CD4-positive, alpha-beta T cell treated with Interleukin-6 at 100 ng/mL for 8 hours (primary cell): ENCODE results near the gene DCDC1.
A peak's percentile ranks its signal among the peaks of the same experiment; 100 is the strongest.

Source experiments
- DNase-seq: peaks from one replicate; pipeline ENCODE4 v3.0.0-alpha.2; 2020; ENCODE audit warnings: mixed read lengths, low spot score

Gene DCDC1, protein sequence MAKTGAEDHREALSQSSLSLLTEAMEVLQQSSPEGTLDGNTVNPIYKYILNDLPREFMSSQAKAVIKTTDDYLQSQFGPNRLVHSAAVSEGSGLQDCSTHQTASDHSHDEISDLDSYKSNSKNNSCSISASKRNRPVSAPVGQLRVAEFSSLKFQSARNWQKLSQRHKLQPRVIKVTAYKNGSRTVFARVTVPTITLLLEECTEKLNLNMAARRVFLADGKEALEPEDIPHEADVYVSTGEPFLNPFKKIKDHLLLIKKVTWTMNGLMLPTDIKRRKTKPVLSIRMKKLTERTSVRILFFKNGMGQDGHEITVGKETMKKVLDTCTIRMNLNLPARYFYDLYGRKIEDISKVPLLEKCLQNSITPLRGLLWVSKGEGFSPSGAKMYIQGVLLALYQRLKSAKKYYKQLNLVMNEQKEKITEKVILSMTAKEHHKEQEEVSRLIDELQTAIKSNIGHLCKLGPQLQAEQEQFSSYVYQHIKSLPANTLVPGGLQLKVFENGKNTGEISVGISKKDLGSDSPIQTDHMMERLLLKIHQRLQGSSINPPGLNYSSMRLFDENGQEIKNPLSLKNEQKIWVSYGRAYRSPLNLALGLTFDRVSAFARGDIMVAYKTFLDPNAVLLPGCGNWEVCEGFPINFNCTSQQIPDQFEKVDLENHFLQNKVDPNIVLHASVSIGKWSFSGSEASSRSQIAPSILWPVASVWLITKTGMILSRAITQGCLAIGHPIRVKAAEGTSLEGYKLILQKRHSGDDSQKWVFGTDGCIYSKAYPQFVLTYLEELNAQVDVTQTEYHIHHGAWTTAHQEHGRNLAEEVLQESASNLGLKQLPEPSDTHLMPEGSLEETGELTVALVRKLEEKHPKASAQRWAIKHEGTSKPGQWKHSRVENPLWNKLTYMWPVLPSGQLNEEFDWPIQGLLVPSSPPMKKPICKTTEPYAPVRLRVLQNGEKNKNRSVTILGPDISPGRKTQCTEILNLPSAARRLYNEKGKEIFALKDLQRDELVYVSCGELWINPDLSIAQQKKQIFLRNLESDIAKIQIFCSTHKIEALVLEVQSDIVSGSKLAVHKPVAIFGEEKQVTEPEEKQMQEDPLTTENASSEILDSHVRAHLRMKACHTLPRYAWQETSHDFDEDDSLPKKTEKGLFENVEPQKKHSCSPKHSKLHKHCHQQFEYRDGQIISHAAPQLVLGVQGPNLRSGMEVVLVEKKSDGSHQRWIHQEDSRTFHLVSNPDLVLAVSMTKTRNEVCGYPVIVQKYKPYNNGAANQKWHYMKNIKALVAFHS (N-terminal part only)

DNA sequence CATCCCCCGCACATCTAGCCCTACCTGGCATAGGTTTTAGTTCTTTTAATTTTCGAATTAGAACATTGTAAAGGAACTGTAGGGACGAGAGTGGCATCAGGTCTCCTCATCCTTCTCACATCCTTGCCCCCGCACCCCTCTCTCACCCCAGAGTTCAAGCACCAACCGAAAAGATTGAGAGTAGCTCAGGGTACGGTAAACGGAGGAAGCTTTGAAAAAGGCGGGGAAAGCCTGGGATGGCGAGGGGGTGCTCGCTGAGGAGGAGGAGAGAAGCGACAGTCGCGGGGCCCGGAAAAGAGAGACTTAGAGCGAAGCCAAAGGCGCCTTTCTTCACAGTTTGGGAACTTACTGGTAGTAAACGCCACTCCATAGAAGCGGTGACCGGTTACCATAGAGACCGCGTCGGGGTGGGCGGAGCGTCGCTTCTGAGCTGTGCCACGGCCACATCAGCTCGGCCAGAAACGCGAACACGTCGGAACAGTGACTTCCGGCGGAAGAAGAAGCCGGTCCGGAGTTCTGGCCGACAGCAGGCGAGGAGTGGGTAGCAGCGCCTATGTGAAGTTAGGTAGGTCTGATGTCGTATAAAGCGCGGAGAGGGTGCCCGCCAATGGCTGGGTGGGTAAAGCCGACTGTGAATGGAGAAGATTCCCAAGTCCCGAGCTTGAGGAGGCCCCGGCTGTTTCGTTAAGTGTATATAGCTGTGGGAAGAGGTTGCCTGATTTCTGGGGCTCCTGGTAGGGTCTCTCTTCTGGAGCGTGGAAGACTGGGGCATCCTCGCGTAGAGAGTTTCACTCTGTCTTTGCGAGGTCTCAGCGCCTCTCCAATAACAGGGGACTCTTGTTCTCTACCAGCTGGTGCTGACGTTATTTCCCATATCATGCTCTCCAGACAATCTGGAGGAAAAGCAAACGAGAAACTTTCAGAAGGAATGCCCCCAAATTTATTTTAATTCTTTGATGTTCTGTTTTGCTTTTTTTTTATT is at the start of gene DCDC1, which contains the start of gene DNAJC24:
Gene DCDC1, minus strand, starts transcription at position 392 of the 982 bp plus-strand sequence. CDS start 41,459 bp downstream, outside the sequence.
Gene DNAJC24, plus strand, starts transcription at position 513 of the 982 bp plus-strand sequence. CDS start 889 bp downstream, outside the sequence.
- peak; percentile 91 for DNase-seq

DNA sequence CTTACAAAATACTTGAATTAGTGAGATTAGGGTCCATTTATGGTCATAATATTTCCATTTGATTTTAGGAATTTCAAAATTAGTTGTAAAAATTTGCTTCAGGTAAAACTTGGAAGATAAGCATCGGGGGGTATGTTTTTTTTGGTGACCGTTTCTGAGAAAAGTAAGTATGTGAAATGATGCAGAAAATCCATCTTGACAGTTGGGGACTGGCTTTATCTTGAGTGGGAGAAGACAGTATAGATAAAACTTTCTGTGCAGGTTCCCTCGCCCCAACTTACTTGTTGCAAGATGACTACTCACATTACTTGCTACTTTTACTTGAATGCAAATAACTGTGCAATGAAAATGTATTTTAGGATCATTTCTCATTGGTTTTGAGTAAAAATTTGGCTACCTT is 49.6 kb upstream of the DCDC1 start:
- no peak for DNase-seq

DNA sequence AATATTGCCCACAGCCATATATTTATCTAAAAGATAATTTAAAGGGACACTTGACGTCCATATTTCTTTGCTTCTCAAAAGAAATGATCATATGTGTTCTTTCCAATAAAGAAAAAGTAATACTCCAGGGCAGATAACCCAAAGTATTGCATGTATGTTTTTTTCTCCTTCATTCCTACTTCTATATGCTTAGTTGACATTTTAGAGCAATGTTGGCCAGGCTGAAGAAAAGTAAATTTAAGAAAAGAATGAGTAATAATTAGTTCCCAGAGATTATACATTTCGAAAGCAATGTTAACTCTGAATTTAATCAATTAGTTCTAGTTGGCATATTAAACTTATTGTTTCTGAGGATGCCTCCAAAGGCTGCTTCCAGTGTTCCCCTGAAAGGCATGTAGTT is 48.3 kb upstream of the DCDC1 start:
- DNase-seq: no peak

DNA sequence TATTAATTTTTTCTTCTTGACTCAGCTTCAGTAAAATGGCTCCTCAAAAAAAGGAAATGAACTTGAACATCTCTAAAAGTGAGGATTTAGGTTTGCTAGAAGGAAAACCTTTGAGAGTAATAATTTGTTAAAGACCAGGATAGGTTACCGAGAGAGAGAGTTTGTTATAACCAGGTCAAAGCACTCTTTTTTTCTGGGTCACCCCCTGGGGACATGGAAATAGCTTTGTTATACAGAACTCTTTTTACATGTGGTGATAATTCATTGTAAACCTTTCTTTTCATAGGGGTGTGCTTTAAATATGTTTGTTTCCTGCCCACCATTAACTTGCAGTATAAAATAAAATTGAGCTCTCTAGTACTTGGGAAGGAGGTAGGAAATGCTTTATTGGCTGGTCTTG is 47.8 kb upstream of the DCDC1 start:
- DNase-seq: no peak

DNA sequence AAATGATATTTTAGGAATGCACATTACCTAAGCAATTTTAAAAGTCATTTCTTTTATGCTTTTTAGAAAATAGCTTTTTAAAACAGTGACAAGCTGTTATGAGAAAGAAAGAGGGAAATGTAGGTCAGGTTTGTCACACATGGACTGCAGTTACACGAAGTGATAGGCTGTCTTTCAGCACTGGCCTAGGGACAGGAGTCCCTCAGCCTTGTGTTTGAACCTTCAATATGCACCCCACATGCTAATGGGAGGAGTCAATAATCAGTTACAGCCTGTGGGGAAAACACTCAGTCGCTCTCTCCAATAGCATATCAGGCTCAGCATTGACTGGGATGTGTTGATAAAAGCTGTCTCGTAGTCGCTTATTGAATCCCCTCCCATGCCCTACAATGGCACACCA is 45.9 kb upstream of the DCDC1 start:
- DNase-seq: no peak

DNA sequence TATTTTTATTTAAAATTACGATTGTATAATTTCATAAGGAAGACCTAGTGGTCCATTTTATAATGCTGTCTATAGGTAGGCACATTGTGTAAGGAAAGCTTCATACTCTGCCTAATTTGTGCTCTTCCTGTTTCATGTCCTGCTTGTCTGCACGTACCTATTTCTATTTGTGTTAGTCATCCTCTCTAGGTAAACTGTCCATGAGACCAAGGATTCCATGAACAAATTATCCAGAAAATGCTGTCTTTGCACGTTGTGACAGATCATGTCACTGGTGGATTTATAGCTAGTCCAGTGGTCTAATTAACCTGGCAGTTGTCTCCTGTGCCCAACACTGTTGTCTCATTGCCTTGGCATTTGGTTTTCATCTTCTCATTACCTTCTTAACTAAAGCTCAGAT is 44.8 kb upstream of the DCDC1 start:
- no peak for DNase-seq

DNA sequence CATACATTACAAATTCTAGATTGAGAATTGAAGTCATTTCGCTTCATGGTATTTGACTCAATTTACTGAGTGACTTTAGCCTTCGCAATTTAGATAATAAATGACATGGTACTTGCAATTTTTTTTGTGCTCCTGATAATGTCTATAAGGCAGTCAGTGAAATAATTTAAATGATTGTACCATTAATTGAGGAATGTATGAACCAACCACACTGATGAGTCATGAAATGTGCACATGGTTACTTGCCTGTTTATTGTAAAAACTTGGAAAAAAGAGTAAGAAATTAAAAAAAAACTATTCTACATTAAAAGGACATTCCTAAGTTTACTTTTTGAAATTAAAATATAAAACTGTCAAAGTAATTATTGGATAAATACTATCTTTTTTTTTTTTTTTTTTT is 43.4 kb upstream of the DCDC1 start:
- DNase-seq: no peak

DNA sequence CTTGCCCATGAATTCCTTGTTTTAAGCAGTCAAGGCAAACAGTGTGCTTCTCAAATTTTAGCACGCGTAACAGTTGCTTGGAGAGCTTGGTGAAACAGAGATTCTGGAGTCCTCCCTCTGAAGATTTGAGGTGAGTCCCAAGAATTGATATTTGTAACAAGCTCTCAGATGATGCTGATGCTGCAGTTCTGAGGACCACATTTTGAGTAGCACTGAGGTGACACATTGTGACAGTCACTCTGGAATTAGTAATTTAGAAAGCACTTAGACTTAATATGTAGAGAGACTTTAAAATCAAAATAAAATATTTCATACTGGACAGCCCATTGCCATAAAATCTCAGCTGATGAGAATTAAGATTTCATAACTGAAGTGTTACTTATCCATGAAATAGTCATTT is 38.7 kb upstream of the DCDC1 start:
- no peak for DNase-seq

DNA sequence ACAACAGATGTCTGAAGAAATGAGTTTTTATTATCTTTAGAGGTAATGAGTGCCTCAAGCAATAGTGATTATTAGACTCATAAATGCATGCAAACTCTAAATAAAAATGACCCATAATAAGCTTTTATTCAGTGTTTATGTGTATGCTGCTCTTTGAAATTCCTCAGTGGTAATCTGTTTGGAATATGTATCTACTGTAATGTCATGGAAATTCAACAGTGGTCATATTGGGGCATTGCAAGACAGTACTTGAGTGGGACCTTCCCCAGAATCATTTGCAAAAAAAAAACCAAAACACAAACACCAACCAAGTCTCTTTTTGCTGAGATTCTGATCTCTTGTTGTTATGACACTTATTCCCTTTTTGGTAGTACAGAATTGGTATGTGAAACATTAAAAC is 35.1 kb upstream of the DCDC1 start:
- no peak for DNase-seq

DNA sequence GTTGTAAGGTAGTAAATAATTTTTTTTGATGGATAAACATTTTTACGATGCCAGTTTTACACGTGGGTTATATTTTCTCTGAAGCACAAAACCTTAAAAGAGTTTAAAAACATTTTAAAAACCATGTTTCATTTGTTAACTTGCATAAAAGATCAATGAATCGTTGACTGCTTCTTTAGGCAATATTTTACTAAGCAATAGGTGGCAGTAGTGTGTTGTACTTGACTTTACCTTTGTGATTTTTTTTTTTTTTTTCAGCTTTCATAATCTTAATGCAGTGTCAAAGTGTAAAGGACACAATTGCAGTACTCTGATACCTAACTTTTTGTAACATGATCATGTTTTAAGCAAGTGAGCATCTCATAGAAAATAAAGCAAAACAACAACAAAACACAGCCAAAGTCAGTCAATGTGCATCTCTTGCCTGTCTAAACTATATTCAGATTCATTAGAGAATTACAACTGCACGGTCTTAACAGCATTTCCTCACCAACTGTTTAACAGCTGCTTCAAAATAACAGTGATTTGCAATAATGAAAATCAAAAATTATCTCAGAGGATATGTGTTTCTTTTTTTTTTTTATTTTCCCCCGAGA is 27.8 kb upstream of the DCDC1 start:
- no peak for DNase-seq

DNA sequence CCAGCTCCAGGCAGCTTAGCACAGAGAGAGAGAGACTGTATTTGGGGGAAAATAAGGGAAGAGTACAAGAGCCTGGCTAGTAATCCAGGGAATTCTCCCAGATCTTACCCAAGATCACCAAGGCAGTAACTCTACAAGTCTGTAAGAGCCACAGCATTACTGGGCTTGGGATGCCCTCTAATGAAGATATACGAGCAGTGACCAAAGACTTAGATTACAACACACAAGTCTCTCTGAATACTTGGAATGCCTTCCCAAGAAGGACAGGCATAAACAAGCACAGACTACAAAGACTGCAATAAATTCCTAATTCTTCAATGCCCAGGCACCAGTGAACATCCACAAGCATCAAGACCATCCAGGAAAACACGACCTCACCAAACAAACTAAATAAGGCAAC is 17.8 kb upstream of the DCDC1 start:
- no peak for DNase-seq

DNA sequence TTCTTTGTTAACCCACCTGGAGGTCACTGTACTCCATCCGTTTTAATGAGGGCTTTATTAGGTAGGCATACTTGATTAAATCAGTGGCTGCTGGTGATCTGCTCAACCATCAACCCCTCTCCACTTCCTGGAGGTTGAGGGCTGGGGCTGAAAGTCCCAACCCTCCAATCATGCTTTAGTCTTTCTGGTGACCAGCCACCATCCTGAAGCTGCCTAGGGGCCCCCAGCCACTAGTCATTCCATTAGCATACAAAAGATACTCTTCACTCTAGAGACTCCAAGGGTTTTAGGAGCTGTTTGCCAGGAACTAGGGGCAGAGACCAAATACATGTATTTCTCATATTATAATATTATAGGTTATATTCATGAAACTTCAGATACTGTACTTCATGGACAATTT is 13.6 kb upstream of the DCDC1 start:
- DNase-seq: no peak

DNA sequence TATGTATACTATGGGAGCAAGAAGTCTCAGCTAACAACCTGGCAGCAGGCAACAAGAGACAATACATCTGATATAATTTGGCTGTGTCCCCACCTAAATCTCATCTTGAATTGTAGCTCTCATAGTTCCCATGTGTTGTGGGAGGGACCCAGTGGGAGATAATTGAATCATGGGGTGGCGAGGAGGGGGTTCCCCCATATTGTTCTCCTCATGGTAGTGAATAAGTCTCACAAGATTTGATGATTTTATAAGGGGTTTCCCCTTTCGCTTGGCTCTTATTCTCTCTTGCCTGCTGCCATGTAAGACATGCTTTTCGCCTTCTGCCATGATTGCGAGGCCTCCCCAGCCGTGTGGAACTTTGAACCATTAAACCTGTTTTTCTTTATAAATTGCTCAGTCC is 6.3 kb upstream of the DCDC1 start:
- no peak for DNase-seq

DNA sequence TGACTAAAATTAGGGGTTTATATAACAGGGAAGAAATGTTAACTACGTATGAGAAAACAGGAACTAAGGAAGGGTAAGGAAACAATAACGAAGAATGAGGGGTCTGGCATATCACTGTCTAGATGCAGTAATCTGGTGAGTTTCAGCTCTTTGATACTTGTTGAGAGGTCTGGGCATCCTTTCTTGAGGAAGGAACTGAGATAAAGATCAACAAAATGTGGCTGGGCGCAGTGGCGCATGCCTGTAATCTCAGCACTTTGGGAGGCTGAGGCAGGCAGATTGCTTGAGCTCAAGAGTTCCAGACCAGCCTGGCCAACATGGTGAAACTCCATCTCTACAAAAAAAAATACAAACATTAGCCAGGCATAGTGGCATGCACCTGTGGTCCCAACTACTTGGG is 2.7 kb downstream of the DCDC1 start:
- peak; percentile 29 for DNase-seq

DNA sequence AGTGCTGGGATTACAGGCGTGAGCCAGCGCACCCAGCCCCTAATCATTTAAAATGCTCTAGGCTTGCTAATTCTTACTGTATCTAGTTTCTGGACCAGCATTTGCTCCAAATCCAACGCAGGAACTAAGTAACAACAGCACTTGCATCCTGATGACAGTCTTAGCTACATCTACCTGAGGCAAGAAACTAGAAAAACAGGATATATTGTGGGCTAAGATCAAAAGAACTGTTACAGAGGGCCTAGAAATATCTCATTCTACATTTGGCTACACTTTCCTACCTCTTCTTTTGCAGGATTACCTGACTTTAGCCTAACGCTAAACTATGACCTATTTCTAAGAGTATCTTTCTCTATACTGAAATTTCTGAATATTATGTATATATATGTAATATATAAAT is 7.8 kb downstream of the DCDC1 start:
- peak; percentile 8 for DNase-seq

DNA sequence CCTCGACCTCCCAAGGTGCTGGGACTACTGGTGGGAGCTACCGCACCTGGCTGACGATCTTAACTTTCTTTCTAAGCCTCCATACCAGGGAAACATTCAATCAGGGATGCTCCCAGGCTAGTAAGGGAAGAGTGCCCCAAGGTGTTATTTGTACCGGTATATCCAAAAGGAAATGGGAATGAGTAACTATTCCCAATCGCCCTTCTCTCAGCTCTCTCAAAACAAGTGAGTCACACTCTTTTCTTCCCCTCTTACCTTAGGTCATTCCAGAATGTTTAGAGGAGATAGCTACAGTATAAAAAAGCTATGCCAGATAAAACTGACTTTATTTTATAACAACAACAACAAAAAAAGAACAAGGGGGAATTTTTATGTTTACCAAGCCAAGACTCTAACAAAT is 13.7 kb downstream of the DCDC1 start:
- DNase-seq: no peak

DNA sequence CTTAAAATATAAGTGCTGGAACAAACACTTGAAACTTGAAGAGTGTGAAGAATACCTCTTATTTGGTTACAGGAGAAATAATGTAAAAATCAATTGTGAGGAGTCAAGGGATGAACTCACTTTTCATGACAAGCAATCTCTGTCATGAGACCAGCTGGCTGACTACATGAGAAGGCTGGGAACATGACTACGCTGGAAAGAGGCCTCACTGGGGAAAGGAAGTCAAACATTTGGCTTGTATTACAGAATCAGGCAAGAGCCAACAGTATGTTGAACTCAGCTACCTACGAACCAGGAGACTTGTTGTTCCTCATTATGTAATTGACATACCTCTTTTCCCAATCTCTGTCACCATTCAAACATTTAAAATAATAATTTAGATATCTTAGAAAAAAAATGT is 14.4 kb downstream of the DCDC1 start:
- DNase-seq: no peak

DNA sequence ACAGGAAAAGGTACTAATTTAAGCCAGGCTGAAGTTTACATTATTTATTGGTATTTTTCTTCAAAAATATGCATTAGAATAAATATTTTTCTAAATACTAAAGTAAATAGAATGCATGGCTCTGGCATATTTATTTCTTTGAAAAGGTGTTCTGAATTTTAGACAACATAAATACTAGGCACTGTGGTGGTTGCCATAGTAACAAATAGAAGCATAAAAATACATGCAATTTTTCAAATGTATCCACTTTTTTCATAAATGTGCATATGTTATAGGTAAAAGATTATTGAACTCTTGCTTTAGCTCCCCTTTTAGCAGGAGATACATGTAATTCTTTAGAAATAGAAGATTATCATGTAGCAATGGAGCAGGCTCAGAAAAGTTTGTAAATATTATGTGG is 18.4 kb downstream of the DCDC1 start:
- DNase-seq: no peak

DNA sequence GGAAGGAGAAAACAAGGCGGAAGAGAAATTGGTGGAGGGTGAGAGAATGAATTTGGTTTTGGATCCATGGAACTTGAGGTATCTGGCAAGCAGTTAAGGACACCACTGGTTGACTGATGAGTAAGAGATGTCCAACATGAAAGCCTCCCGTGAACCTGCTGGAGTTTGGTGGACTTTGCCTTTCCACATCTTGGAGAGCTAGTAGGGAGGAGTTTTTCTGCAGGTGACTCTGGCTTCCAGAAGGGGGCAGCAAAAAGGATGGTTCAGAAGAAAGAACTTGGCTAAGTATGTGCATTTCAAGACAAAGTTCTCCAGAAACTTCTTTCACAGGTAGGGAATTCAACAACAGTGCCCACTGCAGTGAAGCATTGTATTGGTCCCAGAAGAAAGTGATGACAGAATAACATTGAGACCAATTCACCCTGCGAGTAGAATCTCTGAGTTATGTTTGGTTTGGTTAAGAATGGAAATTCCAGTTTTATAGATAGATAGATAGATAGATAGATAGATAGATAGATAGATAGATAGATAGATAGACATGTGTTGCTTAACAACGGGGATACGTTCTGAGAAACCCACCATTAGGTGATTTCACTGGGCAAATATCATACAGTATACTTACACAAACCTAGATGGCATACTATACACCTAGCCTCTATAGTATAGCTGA is 28.5 kb downstream of the DCDC1 start:
- peak; percentile 16 for DNase-seq

DNA sequence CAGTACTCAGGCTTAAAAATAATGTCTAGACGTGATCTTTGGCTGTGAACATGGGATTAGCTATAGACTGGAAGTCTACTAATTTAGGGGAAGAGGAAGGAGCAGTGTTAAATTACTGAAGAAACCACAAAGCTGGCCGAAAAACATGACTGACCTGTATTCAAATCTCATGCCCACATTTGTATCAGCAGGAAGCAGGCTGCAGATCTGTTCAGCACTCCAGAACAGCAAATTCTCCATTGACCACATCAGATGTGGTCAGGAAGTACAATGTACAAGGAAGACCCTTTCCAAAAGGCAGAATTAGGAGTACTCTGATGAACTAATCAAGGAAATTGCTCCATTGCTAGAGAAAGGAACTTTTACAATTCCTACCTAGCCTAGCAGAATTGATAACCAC is 31.7 kb downstream of the DCDC1 start:
- no peak for DNase-seq
